ENCODE measurements around the gene CNTN4. TPM values are rescaled to one million over a fixed set of nuclear protein-coding genes. Genes with fewer than 3 reads are reported as not detected.

CNTN4 gene
- total RNA-seq, 1 donor from 2014 or later: not detected

- intact Hi-C loops (cut with micrococcal nuclease): no loop called here
Measured at GRCh38 chr3:2578560-2578959, 479.9 kb downstream of the CNTN4 start.

- intact Hi-C loops (cut with micrococcal nuclease): no loop called here
Measured at GRCh38 chr3:2579206-2579605, 480.5 kb downstream of the CNTN4 start.

GRCh38 chr3:2583046-2583445 is 484.4 kb downstream of the CNTN4 start:
- intact Hi-C loops (cut with micrococcal nuclease): no loop called here

GRCh38 chr3:2589336-2589969 is 490.8 kb downstream of the CNTN4 start:
- intact Hi-C loops (cut with micrococcal nuclease): no loop called here

GRCh38 chr3:2595486-2595885 is 496.8 kb downstream of the CNTN4 start:
- intact Hi-C loops (cut with micrococcal nuclease): no loop called here

- intact Hi-C loops (cut with micrococcal nuclease): no loop called here
Measured at GRCh38 chr3:2597615-2598014, 498.9 kb downstream of the CNTN4 start.

GRCh38 chr3:2599471-2599870 is 500.8 kb downstream of the CNTN4 start:
- intact Hi-C loops (cut with micrococcal nuclease): no loop called here

GRCh38 chr3:2603692-2604289 is 505.1 kb downstream of the CNTN4 start:
- intact Hi-C loops (cut with micrococcal nuclease): no loop called here

- intact Hi-C loops (cut with micrococcal nuclease): no loop called here
Measured at GRCh38 chr3:2614578-2614977, 515.9 kb downstream of the CNTN4 start.

GRCh38 chr3:2615080-2615479 is 516.4 kb downstream of the CNTN4 start:
- intact Hi-C loops (cut with micrococcal nuclease): no loop called here

GRCh38 chr3:2623436-2623835 is 524.8 kb downstream of the CNTN4 start:
- intact Hi-C loops (cut with micrococcal nuclease): no loop called here

- intact Hi-C loops (cut with micrococcal nuclease): no loop called here
Measured at GRCh38 chr3:2628117-2628516, 529.5 kb downstream of the CNTN4 start.

- intact Hi-C loops (cut with micrococcal nuclease): no loop called here
Measured at GRCh38 chr3:2635511-2635910, 536.8 kb downstream of the CNTN4 start.

GRCh38 chr3:2643606-2644005 is 544.9 kb downstream of the CNTN4 start:
- intact Hi-C loops (cut with micrococcal nuclease): no loop called here

GRCh38 chr3:2645001-2645400 is 546.3 kb downstream of the CNTN4 start:
- intact Hi-C loops (cut with micrococcal nuclease): no loop called here

- intact Hi-C loops (cut with micrococcal nuclease): no loop called here
Measured at GRCh38 chr3:2650746-2651145, 552.1 kb downstream of the CNTN4 start.

GRCh38 chr3:2652386-2652785 is 553.7 kb downstream of the CNTN4 start:
- intact Hi-C loops (cut with micrococcal nuclease): no loop called here

- intact Hi-C loops (cut with micrococcal nuclease): no loop called here
Measured at GRCh38 chr3:2653706-2654105, 555.0 kb downstream of the CNTN4 start.

GRCh38 chr3:2655229-2655701 is 556.6 kb downstream of the CNTN4 start:
- intact Hi-C loops (cut with micrococcal nuclease): no loop called here

GRCh38 chr3:2656806-2657777 is 558.4 kb downstream of the CNTN4 start:
- intact Hi-C loops (cut with micrococcal nuclease): no loop called here

- intact Hi-C loops (cut with micrococcal nuclease): no loop called here
Measured at GRCh38 chr3:2657971-2658370, 559.3 kb downstream of the CNTN4 start.

- intact Hi-C loops (cut with micrococcal nuclease): no loop called here
Measured at GRCh38 chr3:2659896-2660295, 561.2 kb downstream of the CNTN4 start.

All from T-helper 1 cell treated with Interleukin-12 subunit alpha and Interleukin-12 subunit beta and Interleukin-4 antibody, amounts not matched to agents 30 ng/mL and 1 ng/mL, for 36 hours (primary cell).